Heart left ventricle (tissue), 13 donors: ENCODE measurements around the gene PAF1.

Experiments used
- POLR2A ChIP-seq, 2 donors: fragments of 450-650 bp; IDR thresholded peaks; one replicate each; pipeline ENCODE4 v1.6.1; 2017; ENCODE audit warnings: antibody characterized with exemption in 2 of 2, mild to moderate bottlenecking in 2 of 2, moderate library complexity in 2 of 2
- TF ChIP-seq, protein P1 (sequence below), 12 donors: fragments of 200-600 bp; sonication (generic) in 4 of 12; IDR thresholded peaks; one replicate each; pipeline versions ENCODE4 v1.5.0 to v1.8.0; 2018 to 2022; ENCODE audit warnings: antibody characterized with exemption in 12 of 12, mild to moderate bottlenecking in 5 of 12
- donor health status: ischemic (EF 13 %, LVEDD 7.1; RV severe dilation, severe dysfunction).
- donor health status: DM: no; HTN: yes; CAD: no.
- donor health status: DM: no; HTN: no; CAD: no.
- donor health status: ischemic (EF 25% LVEDD 6.9; RV normal size, moderate dysfunction).
- donor health status: ischemic (EF 25% LVEDD 5.7; RV mildly dilated, moderate dysfunction).
- donor health status: ischemic (EF 35%, LVEDD 5.7; RV mildly dilated, moderate dysfunction).
- donor health status: nonischemic (EF 11% LVEDD 7.7; RV severe dilation, severe dysfunction).
- donor health status: DM: yes; HTN: yes; CAD: no.
- donor health status: PGD.
- donor health status: ischemic (EF 29% LVEDD 5.4; RV normal size, mild dysfunction).
- donor health status: nonischemic (EF 23%, LVEDD 6.1; RV moderate dilation, normal function).

DNA sequence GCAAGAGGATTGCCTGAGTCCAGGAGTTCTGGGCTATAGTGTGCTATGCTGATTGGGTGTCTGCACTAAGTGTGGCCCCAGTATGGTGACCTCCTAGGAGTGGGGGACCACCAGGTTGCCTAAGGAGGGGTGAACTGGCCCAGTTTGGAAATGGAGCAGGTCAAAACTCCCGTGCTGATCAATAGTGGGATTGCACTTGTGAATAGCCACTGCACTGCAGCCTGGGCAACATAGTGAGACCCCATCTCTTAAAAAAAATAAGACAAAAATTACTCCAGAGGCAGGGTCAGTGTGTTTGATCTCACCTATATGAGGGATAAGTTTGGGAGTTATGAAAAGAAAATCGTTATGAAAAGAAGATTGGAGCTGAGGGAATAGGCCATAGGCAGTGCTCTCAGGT is 21.7 kb downstream of the PAF1 start:
- TF ChIP-seq, protein P1, sequence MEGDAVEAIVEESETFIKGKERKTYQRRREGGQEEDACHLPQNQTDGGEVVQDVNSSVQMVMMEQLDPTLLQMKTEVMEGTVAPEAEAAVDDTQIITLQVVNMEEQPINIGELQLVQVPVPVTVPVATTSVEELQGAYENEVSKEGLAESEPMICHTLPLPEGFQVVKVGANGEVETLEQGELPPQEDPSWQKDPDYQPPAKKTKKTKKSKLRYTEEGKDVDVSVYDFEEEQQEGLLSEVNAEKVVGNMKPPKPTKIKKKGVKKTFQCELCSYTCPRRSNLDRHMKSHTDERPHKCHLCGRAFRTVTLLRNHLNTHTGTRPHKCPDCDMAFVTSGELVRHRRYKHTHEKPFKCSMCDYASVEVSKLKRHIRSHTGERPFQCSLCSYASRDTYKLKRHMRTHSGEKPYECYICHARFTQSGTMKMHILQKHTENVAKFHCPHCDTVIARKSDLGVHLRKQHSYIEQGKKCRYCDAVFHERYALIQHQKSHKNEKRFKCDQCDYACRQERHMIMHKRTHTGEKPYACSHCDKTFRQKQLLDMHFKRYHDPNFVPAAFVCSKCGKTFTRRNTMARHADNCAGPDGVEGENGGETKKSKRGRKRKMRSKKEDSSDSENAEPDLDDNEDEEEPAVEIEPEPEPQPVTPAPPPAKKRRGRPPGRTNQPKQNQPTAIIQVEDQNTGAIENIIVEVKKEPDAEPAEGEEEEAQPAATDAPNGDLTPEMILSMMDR (IDR thresholded peaks at IDR 0.05), result no peak
- TF ChIP-seq POLR2A (IDR thresholded peaks at IDR 0.05), result no peak
